Right lobe of liver (tissue), 4 donors: ENCODE data around the gene RCBTB2.

Experiments used
- CTCF ChIP-seq, 4 donors: fragments of 200-600 bp in 3 of 4; fragments of 450-650 bp in 1 of 4; IDR thresholded peaks; one replicate each; pipeline versions ENCODE4 v1.5.1 to v1.8.0; 2016 to 2022; ENCODE audit warnings: antibody characterized with exemption in 4 of 4, mild to moderate bottlenecking in 2 of 4
- POLR2A ChIP-seq: fragments of 450-650 bp; IDR thresholded peaks from one replicate; pipeline ENCODE4 v1.6.1; 2017; ENCODE audit warnings: antibody characterized with exemption, mild to moderate bottlenecking
- donor health status: DM: no; HTN: no; CAD: no.
- donor health status: DM: no; HTN: no; CAD: no.
- donor health status: DM: no; HTN: yes; CAD: no.

DNA sequence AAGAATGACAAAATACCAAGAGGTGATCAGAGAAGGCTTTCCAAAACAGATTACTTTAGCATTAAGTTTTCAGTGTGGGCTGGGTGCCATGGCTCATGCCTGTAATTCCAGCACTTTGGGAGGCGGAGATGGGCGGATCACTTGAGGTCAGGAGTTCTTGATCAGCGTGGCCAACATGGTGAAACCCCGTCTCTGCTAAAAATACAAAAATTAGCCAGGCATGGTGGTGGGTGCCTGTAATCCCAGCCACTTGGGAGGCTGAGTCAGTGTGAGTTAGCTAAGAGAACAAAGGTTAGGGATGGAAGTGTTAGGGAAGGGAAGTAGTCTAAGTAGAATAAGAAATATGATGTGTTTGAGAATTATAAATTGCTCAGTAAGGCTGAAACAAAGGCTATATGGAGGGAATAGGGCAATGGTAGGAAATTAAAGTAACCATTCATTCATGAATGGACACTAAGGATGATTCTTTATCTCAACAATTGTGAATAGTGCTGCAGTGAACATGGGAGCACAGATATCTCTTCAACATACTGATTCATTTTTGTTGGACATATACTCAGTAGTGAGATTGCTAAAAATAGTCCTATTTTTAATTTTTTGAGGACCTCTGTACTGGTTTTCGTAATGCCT lies 3.9 kb upstream of the RCBTB2 start:
- TF ChIP-seq CTCF (IDR thresholded peaks at IDR 0.05) (no peak), POLR2A (no peak)
